Panc1 (cell line): Measurements from ENCODE around the gene SERPINC1. TPM values are rescaled to one million over a fixed set of nuclear protein-coding genes. Genes with fewer than 3 reads are reported as not detected.
"Not testable (repeated sequence)": the region's sequence is repeated elsewhere in the genome, so short reads cannot be mapped to it uniquely, and the experiment has no call there.

Experiments used
- ATAC-seq: fragments of 200-7000 bp; cut with Tn5 transposase; 2 replicates; pipeline ENCODE4 v1.9.1; 2020; ENCODE audit warnings: mild to moderate bottlenecking, moderate library complexity
- BruUV-seq: library from RNA; stranded (reverse); fragments of 400-500 nt; replicated peaks from 2 replicates; lab custom pipeline; 2021; lab: Mats Ljungman, UMichigan
- CTCF ChIA-PET: fragments of 300-600 bp; sonication (Branson Sonifier 250); formaldehyde crosslinking; loops from one replicate; lab custom pipeline; 2022; ENCODE audit warnings: antibody characterized with exemption; lab: Charles Lee
- POLR2A ChIA-PET: fragments of 300-600 bp; sonication (Branson Sonifier 250); formaldehyde crosslinking; loops from one replicate; lab custom pipeline; 2022; ENCODE audit warnings: antibody characterized with exemption; lab: Charles Lee
- DNase-seq: peaks from one replicate; pipeline ENCODE4 v3.0.0-alpha.2; 2010; ENCODE audit warnings: low read depth, low spot score
- H3K27ac ChIP-seq: 2 replicates; pipeline ENCODE4 v1.5.1; 2011; ENCODE audit warnings: mild to moderate bottlenecking, low read length, inconsistent platforms
- H3K27me3 ChIP-seq: fragments of 200-500 bp; sonication (Bioruptor generic); 2 replicates; pipeline ENCODE4 v1.6.0; 2014; ENCODE audit warnings: low read length, inconsistent platforms; ENCODE audit not compliant: control insufficient read depth, insufficient read depth
- H3K36me3 ChIP-seq: fragments of 200-500 bp; sonication (Bioruptor generic); 2 replicates; pipeline ENCODE4 v1.5.1; 2014; ENCODE audit warnings: inconsistent platforms, mild to moderate bottlenecking, low read length, moderate library complexity; ENCODE audit not compliant: control insufficient read depth, insufficient read depth
- H3K4me1 ChIP-seq: 2 replicates; pipeline ENCODE4 v1.5.1; 2011; ENCODE audit warnings: inconsistent platforms, mild to moderate bottlenecking, low read length, moderate library complexity; ENCODE audit not compliant: control insufficient read depth, insufficient read depth
- H3K4me3 ChIP-seq, 2 experiments: 2 replicates each; pipeline ENCODE4 v1.5.1; 2011 to 2012; ENCODE audit warnings: low read depth in 2 of 2, low read length in 2 of 2, mild to moderate bottlenecking in 2 of 2, inconsistent platforms in 1 of 2, moderate library complexity in 1 of 2
- H3K9me3 ChIP-seq: fragments of 200-500 bp; sonication (Bioruptor generic); 2 replicates; pipeline ENCODE4 v1.5.1; 2014; ENCODE audit warnings: low read depth, mild to moderate bottlenecking, inconsistent platforms, low read length, moderate library complexity; ENCODE audit not compliant: control insufficient read depth, insufficient read depth
- POLR2AphosphoS5 ChIP-seq: IDR thresholded peaks from 2 replicates; pipeline ENCODE4 v1.6.1; 2012; ENCODE audit warnings: mild to moderate bottlenecking, low read depth, low read length, moderate library complexity
- SIN3A ChIP-seq: IDR thresholded peaks from 2 replicates; pipeline ENCODE4 v1.6.1; 2012; ENCODE audit warnings: low read depth, mild to moderate bottlenecking, low read length, moderate library complexity, borderline replicate concordance; ENCODE audit not compliant: insufficient read depth
- TCF7L2 ChIP-seq: IDR thresholded peaks from 2 replicates; pipeline ENCODE4 v1.6.1; 2011; ENCODE audit warnings: mild to moderate bottlenecking, low read depth, low read length, inconsistent platforms
- in situ Hi-C: cut with HindIII; loops from 2 replicates; pipeline ENCODE4 v1.10.0; 2016; ENCODE audit warnings: low sequenced_read_pairs, low pct_unique_long_range_greater_than_20kb
- intact Hi-C: fragments of 100-400 bp; cut with micrococcal nuclease; formaldehyde crosslinking; loops from one replicate; pipeline ENCODE4 v1.10.0; 2022; ENCODE audit not compliant: unreplicated experiment
- total RNA-seq: library from RNA; stranded (reverse); gene quantifications from one replicate; pipeline ENCODE4 v1.2.1, GENCODE V29; 2021; ENCODE audit not compliant: unreplicated experiment
- TF ChIP-seq, protein P1 (sequence below): fragments of 450-650 bp; IDR thresholded peaks from 2 replicates; pipeline ENCODE4 v1.5.1; 2017; ENCODE audit warnings: mild to moderate bottlenecking
- TF ChIP-seq, protein P2 (sequence below), 2 experiments: IDR thresholded peaks; 2 replicates each; pipeline ENCODE4 v1.6.1; 2011 to 2012; ENCODE audit warnings: low read depth in 2 of 2, control low read depth in 1 of 2, low read length in 1 of 2, mild to moderate bottlenecking in 1 of 2, moderate library complexity in 1 of 2; ENCODE audit not compliant: insufficient read depth in 1 of 2

SERPINC1 gene
- total RNA-seq, 1 experiment from 2014 or later: 0.64 TPM

DNA sequence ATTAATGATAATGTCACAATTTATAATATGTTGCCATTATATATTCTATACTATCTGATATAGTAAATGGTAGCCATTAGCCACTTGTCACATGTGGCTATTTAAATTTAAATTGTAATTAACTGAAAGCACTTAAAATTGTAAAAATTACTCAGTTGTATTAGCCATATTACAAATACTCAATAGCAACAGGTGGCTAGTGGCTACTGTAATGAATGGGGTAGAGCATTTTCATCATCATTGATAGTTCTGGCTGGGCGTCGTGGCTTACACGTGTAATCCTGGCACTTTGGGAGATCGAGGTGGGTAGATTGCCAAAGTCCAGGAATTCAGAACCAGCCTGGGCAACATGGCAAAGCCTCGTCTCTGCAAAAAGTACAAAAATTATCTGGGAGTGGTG lies 32.4 kb downstream of the SERPINC1 start:
- intact Hi-C loops: no loop called here
- TF ChIP-seq TCF7L2 (no peak), POLR2AphosphoS5 (no peak), SIN3A (no peak)
- TF ChIP-seq, protein P1, sequence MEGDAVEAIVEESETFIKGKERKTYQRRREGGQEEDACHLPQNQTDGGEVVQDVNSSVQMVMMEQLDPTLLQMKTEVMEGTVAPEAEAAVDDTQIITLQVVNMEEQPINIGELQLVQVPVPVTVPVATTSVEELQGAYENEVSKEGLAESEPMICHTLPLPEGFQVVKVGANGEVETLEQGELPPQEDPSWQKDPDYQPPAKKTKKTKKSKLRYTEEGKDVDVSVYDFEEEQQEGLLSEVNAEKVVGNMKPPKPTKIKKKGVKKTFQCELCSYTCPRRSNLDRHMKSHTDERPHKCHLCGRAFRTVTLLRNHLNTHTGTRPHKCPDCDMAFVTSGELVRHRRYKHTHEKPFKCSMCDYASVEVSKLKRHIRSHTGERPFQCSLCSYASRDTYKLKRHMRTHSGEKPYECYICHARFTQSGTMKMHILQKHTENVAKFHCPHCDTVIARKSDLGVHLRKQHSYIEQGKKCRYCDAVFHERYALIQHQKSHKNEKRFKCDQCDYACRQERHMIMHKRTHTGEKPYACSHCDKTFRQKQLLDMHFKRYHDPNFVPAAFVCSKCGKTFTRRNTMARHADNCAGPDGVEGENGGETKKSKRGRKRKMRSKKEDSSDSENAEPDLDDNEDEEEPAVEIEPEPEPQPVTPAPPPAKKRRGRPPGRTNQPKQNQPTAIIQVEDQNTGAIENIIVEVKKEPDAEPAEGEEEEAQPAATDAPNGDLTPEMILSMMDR: no peak
- TF ChIP-seq, protein P2, sequence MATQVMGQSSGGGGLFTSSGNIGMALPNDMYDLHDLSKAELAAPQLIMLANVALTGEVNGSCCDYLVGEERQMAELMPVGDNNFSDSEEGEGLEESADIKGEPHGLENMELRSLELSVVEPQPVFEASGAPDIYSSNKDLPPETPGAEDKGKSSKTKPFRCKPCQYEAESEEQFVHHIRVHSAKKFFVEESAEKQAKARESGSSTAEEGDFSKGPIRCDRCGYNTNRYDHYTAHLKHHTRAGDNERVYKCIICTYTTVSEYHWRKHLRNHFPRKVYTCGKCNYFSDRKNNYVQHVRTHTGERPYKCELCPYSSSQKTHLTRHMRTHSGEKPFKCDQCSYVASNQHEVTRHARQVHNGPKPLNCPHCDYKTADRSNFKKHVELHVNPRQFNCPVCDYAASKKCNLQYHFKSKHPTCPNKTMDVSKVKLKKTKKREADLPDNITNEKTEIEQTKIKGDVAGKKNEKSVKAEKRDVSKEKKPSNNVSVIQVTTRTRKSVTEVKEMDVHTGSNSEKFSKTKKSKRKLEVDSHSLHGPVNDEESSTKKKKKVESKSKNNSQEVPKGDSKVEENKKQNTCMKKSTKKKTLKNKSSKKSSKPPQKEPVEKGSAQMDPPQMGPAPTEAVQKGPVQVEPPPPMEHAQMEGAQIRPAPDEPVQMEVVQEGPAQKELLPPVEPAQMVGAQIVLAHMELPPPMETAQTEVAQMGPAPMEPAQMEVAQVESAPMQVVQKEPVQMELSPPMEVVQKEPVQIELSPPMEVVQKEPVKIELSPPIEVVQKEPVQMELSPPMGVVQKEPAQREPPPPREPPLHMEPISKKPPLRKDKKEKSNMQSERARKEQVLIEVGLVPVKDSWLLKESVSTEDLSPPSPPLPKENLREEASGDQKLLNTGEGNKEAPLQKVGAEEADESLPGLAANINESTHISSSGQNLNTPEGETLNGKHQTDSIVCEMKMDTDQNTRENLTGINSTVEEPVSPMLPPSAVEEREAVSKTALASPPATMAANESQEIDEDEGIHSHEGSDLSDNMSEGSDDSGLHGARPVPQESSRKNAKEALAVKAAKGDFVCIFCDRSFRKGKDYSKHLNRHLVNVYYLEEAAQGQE (IDR thresholded peaks at IDR 0.05; ENCODE audit: insufficient read depth in 1 of 2, low read depth in 2 of 2, low read length in 1 of 2): no peak

DNA sequence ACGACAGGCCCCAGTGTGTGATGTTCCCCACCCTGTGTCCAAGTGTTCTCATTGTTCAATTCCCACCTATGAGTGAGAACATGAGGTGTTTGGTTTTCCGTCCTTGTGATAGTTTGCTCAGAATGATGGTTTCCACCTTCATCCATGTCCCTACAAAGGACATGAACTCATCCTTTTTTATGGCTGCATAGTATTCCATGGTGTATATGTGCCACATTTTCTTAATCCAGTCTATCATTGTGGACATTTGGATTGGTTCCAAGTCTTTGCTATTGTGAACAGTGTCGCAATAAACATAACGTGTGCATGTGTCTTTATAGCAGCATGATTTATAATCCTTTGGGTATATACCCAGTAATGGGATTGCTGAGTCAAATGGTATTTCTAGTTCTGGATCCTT lies 36.0 kb downstream of the SERPINC1 start:
- ATAC-seq, BruUV-seq, H3K27me3 ChIP-seq, intact Hi-C loops, H3K36me3 ChIP-seq, DNase-seq, CTCF ChIA-PET, H3K27ac ChIP-seq, POLR2A ChIA-PET, H3K9me3 ChIP-seq, H3K4me3 ChIP-seq, H3K4me1 ChIP-seq, in situ Hi-C loops: not testable (repeated sequence)

More for the DNA sequence above, 32.4 kb downstream of the SERPINC1 start:
- ATAC-seq: no peak
- Histone ChIP-seq H3K9me3 (no peaks in the 10 kb centered on the region), H3K36me3 (peaks cover 5% of the 10 kb centered on the region; the same call in 1 of the 2 replicates), H3K27ac (no peak overlapping the region), H3K4me3 (no peak overlapping the region), H3K4me1 (no peaks in the 10 kb centered on the region), H3K27me3 (no peaks in the 10 kb centered on the region)
- POLR2A ChIA-PET: no interaction called here
- CTCF ChIA-PET: no interaction called here
- in situ Hi-C loops: no loop called here
- BruUV-seq: no TSS peak
- DNase-seq: no peak

DNA sequence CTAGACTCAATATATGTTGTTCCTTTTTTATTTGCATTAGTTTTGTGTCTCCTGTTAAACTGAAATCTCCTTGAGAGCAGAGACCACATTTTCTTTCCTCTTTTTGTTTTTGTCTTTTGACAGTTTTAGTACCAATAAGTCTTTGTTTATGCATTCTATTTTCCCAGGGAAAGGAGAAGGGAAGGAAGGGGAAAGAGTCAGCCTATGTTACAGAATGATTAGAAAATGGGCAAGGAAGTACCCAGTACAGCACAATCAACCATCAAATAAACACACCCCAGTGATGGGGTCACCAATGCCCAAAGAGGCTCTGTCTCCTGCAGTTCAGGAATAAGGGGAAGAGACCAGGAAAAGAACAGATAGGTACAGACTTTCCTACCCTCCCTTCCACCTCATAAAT lies 38.9 kb downstream of the SERPINC1 start:
- no peak overlapping the region for H3K4me3 ChIP-seq
- in situ Hi-C loops (no loop called here), intact Hi-C loops (no loop called here)
- H3K36me3 ChIP-seq: 0 out of 2 replicates have a peak, but pooled peaks cover 2% of the 10 kb centered on the region
- ATAC-seq (no peak), DNase-seq (no peak)
- H3K27me3 ChIP-seq: no peaks in the 10 kb centered on the region
- no peaks in the 10 kb centered on the region for H3K4me1 ChIP-seq
- H3K27ac ChIP-seq: no peak overlapping the region
- no TSS peak for BruUV-seq
- POLR2A ChIA-PET: no interaction called here
- TF ChIP-seq SIN3A (no peak), POLR2AphosphoS5 (no peak)
- TF ChIP-seq, protein P2 (IDR thresholded peaks at IDR 0.05; ENCODE audit: insufficient read depth in 1 of 2, low read depth in 2 of 2, low read length in 1 of 2): no peak
- TF ChIP-seq, protein P1: no peak
- no peaks in the 10 kb centered on the region for H3K9me3 ChIP-seq
- CTCF ChIA-PET: no interaction called here
